GM12864 (cell line): ENCODE data around the gene MTHFD1L.
A peak's percentile ranks its signal among the peaks of the same experiment; 100 is the strongest.

ENCODE experiments used
- DNase-seq: peaks from one replicate; pipeline ENCODE4 v3.0.0-alpha.2; 2011; ENCODE audit warnings: low read depth
- H3K4me3 ChIP-seq: 2 replicates; pipeline ENCODE4 v1.5.1; 2011; ENCODE audit warnings: mild to moderate bottlenecking, low read depth, low read length, control low read depth
- CTCF ChIP-seq: IDR thresholded peaks from 2 replicates; pipeline ENCODE4 v1.5.1; 2011; ENCODE audit warnings: low read depth, mild to moderate bottlenecking, moderate library complexity, low read length, control low read depth, inconsistent platforms; ENCODE audit errors: missing control alignments

The MTHFD1L gene

GRCh38 chr6:150890346-150890745 lies 24.8 kb downstream of the MTHFD1L start:
- no peak for TF ChIP-seq CTCF
- H3K4me3 ChIP-seq: no peak overlapping the region
- no peak for DNase-seq

- DNase-seq: peak; percentile 49
- TF ChIP-seq CTCF: peak; percentile 81
- H3K4me3 ChIP-seq: no peak overlapping the region
Measured at GRCh38 chr6:150891888-150892485, 26.5 kb downstream of the MTHFD1L start.

- DNase-seq: no peak
- H3K4me3 ChIP-seq: no peak overlapping the region
- TF ChIP-seq CTCF: no peak
Measured at GRCh38 chr6:150894191-150894744, 28.8 kb downstream of the MTHFD1L start.

GRCh38 chr6:150894935-150895552 lies 29.5 kb downstream of the MTHFD1L start:
- no peak for TF ChIP-seq CTCF
- peak; percentile 57 for DNase-seq
- no peak overlapping the region; the same call in 1 of the 2 replicates for H3K4me3 ChIP-seq

- no peak overlapping the region for H3K4me3 ChIP-seq
- TF ChIP-seq CTCF: no peak
- no peak for DNase-seq
Measured at GRCh38 chr6:150895928-150896632, 30.6 kb downstream of the MTHFD1L start.

- no peak overlapping the region for H3K4me3 ChIP-seq
- DNase-seq: peak; percentile 31
- no peak for TF ChIP-seq CTCF
Measured at GRCh38 chr6:150897400-150897943, 32.0 kb downstream of the MTHFD1L start.
